ENCODE results near the gene ICE1.

DNA sequence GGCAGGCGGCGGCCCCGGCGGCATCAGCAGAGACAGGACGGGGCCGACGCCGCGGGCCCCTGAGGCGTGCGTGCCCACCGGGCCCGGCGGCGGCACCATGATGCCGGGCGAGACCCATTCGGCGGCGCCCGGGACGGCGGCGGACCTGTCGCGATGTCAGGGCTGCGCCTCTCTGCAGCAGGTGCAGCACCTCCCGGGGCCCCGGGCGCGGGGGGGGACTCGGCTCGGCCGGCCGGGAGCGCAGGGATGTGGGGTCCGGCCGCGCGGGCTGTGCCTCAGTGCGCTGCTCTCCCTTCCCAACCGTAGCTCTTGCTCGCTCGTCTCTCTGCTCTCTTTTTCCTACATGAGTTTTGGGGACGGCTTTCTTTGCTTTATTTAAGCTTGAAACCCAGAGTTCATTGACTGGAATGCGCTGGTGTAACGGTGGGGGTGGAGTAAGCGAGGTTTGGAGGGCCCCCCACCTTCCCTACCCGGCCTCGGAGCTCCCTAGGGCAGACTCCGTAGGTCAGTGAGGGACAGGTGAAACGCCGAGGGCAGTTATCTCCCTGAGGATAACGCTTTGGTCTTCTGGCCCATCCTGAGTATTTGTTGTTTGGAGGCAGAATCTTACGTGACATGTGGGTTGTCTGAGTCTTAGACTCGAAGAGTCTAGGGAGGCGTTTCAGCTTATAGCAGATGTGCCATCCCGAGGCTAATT, 490 bp downstream of the ICE1 start:
- no peak for TF ChIP-seq EZH2 (IDR thresholded peaks at IDR 0.05; ENCODE audit: low read length)
- TF ChIP-seq, protein P1, sequence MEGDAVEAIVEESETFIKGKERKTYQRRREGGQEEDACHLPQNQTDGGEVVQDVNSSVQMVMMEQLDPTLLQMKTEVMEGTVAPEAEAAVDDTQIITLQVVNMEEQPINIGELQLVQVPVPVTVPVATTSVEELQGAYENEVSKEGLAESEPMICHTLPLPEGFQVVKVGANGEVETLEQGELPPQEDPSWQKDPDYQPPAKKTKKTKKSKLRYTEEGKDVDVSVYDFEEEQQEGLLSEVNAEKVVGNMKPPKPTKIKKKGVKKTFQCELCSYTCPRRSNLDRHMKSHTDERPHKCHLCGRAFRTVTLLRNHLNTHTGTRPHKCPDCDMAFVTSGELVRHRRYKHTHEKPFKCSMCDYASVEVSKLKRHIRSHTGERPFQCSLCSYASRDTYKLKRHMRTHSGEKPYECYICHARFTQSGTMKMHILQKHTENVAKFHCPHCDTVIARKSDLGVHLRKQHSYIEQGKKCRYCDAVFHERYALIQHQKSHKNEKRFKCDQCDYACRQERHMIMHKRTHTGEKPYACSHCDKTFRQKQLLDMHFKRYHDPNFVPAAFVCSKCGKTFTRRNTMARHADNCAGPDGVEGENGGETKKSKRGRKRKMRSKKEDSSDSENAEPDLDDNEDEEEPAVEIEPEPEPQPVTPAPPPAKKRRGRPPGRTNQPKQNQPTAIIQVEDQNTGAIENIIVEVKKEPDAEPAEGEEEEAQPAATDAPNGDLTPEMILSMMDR (optimal IDR thresholded peaks at IDR 0.05 in 1 of 3, IDR thresholded peaks at IDR 0.05 in 1 of 3, conservative IDR thresholded peaks at IDR 0.05 in 1 of 3; ENCODE audit: extremely low read depth in 1 of 3, insufficient read depth in 2 of 3, low read length in 3 of 3) = no peak
